Gastrocnemius medialis (tissue), 4 donors: ENCODE results near the gene NBL1. TPM values are rescaled to one million over a fixed set of nuclear protein-coding genes. Genes with fewer than 3 reads are reported as not detected.
A peak's percentile ranks its signal among the peaks of the same experiment; 100 is the strongest.

Experiments used
- ATAC-seq, 2 donors: fragments of 150-250 bp; one replicate each; pipeline ENCODE4 v1.9.1; 2016
- DNase-seq, 2 donors: peaks; one replicate each; pipeline ENCODE4 v3.0.0-alpha.2; 2019
- H3K27ac ChIP-seq, 4 donors: fragments of 200-600 bp; sonication (generic); 1 replicate in 1 of 4; 2 replicates in 3 of 4; pipeline ENCODE4 v1.5.1; 2016 to 2018; ENCODE audit warnings: mild to moderate bottlenecking in 2 of 4, moderate library complexity in 1 of 4
- H3K27me3 ChIP-seq, 3 donors: fragments of 200-600 bp; sonication (generic) in 2 of 3; 1 replicate in 1 of 3; 2 replicates in 2 of 3; pipeline versions ENCODE4 v1.5.1 to v1.6.0; 2016 to 2019; ENCODE audit warnings: mild to moderate bottlenecking in 1 of 3, moderate library complexity in 1 of 3
- H3K36me3 ChIP-seq, 2 donors: fragments of 200-600 bp; sonication (generic) in 1 of 2; one replicate each; pipeline ENCODE4 v1.5.1; 2017 to 2018
- H3K4me1 ChIP-seq, 2 donors: fragments of 200-600 bp; sonication (generic) in 1 of 2; one replicate each; pipeline ENCODE4 v1.5.1; 2016 to 2017; ENCODE audit warnings: mild to moderate bottlenecking in 2 of 2
- H3K4me3 ChIP-seq, 4 donors: fragments of 200-600 bp; sonication (generic) in 3 of 4; 1 replicate in 1 of 4; 2 replicates in 3 of 4; pipeline ENCODE4 v1.5.1; 2016 to 2019; ENCODE audit warnings: mild to moderate bottlenecking in 2 of 4
- H3K9me3 ChIP-seq, 3 donors: fragments of 200-600 bp; sonication (generic) in 2 of 3; 1 replicate in 1 of 3; 2 replicates in 2 of 3; pipeline ENCODE4 v1.5.1; 2016 to 2019
- POLR2A ChIP-seq, 2 donors: fragments of 450-650 bp; IDR thresholded peaks; one replicate each; pipeline ENCODE4 v1.6.1; 2017; ENCODE audit warnings: antibody characterized with exemption in 2 of 2, mild to moderate bottlenecking in 2 of 2, moderate library complexity in 2 of 2
- in situ Hi-C, 4 donors: fragments of 200-750 bp; cut with MboI; loops; one replicate each; pipeline versions ENCODE4 v1.15.0 to v1.8.0; 2017; ENCODE audit warnings: low sequenced_read_pairs in 4 of 4
- intact Hi-C: fragments of 100-400 bp; cut with DNase I; formaldehyde crosslinking; loops from one replicate; pipeline ENCODE4 v1.15.1; 2023; ENCODE audit warnings: low total_unique reads
- total RNA-seq, 4 donors: library from RNA; depleted of rRNA; stranded (reverse); fragments of >200 nt; gene quantifications; one replicate each; pipeline versions ENCODE4 v1.1.0 to v1.2.3, GENCODE V29; 2016
- TF ChIP-seq, protein P1 (sequence below), 5 experiments: fragments of 450-650 bp in 3 of 5; fragments of 200-600 bp in 2 of 5; sonication (generic) in 2 of 5; IDR thresholded peaks in 4 of 5; conservative IDR thresholded peaks in 1 of 5; 1 replicate in 4 of 5; 2 replicates in 1 of 5; pipeline ENCODE4 v1.5.1; 2016 to 2019; ENCODE audit warnings: antibody characterized with exemption in 5 of 5, mild to moderate bottlenecking in 3 of 5, moderate library complexity in 3 of 5

NBL1 gene
- total RNA-seq, 4 donors from 2014 or later: 7.9 to 20.3 (median 16.3) TPM

- peaks cover 12 to 31% of the 10 kb centered on the region in 2 donors for H3K4me1 ChIP-seq
- H3K27ac ChIP-seq: no peak overlapping the region
- H3K4me3 ChIP-seq: no peak overlapping the region
- ATAC-seq: no peak
- in situ Hi-C loops (no loop called here), intact Hi-C loops (no loop called here)
- H3K9me3 ChIP-seq: no peaks in the 10 kb centered on the region
- TF ChIP-seq, protein P1, sequence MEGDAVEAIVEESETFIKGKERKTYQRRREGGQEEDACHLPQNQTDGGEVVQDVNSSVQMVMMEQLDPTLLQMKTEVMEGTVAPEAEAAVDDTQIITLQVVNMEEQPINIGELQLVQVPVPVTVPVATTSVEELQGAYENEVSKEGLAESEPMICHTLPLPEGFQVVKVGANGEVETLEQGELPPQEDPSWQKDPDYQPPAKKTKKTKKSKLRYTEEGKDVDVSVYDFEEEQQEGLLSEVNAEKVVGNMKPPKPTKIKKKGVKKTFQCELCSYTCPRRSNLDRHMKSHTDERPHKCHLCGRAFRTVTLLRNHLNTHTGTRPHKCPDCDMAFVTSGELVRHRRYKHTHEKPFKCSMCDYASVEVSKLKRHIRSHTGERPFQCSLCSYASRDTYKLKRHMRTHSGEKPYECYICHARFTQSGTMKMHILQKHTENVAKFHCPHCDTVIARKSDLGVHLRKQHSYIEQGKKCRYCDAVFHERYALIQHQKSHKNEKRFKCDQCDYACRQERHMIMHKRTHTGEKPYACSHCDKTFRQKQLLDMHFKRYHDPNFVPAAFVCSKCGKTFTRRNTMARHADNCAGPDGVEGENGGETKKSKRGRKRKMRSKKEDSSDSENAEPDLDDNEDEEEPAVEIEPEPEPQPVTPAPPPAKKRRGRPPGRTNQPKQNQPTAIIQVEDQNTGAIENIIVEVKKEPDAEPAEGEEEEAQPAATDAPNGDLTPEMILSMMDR (IDR thresholded peaks at IDR 0.05 in 4 of 5, conservative IDR thresholded peaks at IDR 0.05 in 1 of 5): no peak
- no peak for TF ChIP-seq POLR2A (IDR thresholded peaks at IDR 0.05)
- peaks cover 0 to 11% of the 10 kb centered on the region in 2 donors for H3K36me3 ChIP-seq
- no peak for DNase-seq
- no peaks in the 10 kb centered on the region for H3K27me3 ChIP-seq
These were observed 24.3 kb upstream of the NBL1 start for GRCh38 chr1:19619697-19620384.

DNA sequence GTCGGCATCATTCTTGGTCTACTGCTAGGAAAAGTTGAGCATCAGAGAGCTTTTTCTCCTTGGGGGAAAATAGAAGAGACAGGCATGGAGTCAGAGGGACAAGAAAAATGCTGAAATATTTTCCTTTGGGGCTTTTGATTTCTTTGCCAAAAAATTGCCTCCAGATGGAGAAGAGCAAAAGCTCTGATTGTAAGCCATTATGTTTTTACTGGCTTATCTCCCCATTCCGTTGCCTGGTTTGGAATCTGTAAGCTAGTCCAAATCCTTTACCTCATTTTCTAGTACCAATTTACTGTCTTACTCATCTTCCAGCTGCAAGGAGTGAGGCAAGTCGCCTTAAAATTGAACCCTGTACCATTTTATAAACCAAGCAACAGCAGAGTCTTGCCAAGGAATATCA is 23.3 kb upstream of the NBL1 start:
- H3K36me3 ChIP-seq: peaks cover 0 to 20% of the 10 kb centered on the region in 2 donors
- DNase-seq (no peak), ATAC-seq (no peak)
- H3K9me3 ChIP-seq: no peaks in the 10 kb centered on the region
- no peaks in the 10 kb centered on the region for H3K27me3 ChIP-seq
- no peak overlapping the region for H3K4me3 ChIP-seq
- peaks cover 12 to 31% of the 10 kb centered on the region in 2 donors for H3K4me1 ChIP-seq
- H3K27ac ChIP-seq: no peak overlapping the region
- intact Hi-C loops: no loop called here
- in situ Hi-C loops: no loop called here
- TF ChIP-seq, protein P1 (IDR thresholded peaks at IDR 0.05 in 4 of 5, conservative IDR thresholded peaks at IDR 0.05 in 1 of 5): no peak
- TF ChIP-seq POLR2A (IDR thresholded peaks at IDR 0.05): no peak

GRCh38 chr1:19621274-19621950 is 22.7 kb upstream of the NBL1 start:
- in situ Hi-C loops: no loop called here
- H3K36me3 ChIP-seq: peaks cover 0 to 25% of the 10 kb centered on the region in 2 donors
- no peak overlapping the region for H3K27ac ChIP-seq
- TF ChIP-seq, protein P1 (IDR thresholded peaks at IDR 0.05 in 4 of 5, conservative IDR thresholded peaks at IDR 0.05 in 1 of 5): no peak
- no peak for TF ChIP-seq POLR2A (IDR thresholded peaks at IDR 0.05)
- H3K9me3 ChIP-seq: no peaks in the 10 kb centered on the region
- intact Hi-C loops: no loop called here
- H3K4me1 ChIP-seq: peaks cover 12 to 31% of the 10 kb centered on the region in 2 donors
- ATAC-seq: no peak
- DNase-seq: no peak
- no peak overlapping the region for H3K4me3 ChIP-seq
- no peaks in the 10 kb centered on the region for H3K27me3 ChIP-seq

DNA sequence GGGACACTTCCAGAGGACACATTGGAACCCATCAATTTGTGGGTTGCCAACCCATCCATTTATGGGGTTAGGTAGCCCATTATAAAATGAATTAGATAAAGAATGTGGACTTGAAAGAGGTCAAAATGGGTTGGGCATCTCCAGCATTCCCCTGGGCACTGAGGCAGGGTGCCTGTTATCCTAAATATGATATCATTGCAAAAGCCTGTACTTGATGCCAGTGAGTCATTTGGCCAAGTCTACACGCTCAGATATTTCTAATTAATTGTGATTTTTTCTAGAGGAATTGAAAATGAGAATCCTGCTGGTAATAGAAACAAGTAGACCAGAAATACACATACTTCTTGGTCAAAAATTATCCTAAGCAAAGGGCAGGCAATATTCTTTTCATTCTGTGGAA is 21.9 kb upstream of the NBL1 start:
- peaks cover 0 to 33% of the 10 kb centered on the region in 2 donors for H3K36me3 ChIP-seq
- no peak for TF ChIP-seq POLR2A (IDR thresholded peaks at IDR 0.05)
- TF ChIP-seq, protein P1 (IDR thresholded peaks at IDR 0.05 in 4 of 5, conservative IDR thresholded peaks at IDR 0.05 in 1 of 5): no peak
- H3K4me1 ChIP-seq: peaks cover 12 to 26% of the 10 kb centered on the region in 2 donors
- in situ Hi-C loops (no loop called here), intact Hi-C loops (no loop called here)
- H3K4me3 ChIP-seq: no peak overlapping the region
- ATAC-seq (peak in 1 of 2 donors; percentile 45), DNase-seq (no peak)
- no peaks in the 10 kb centered on the region for H3K9me3 ChIP-seq
- H3K27me3 ChIP-seq: no peaks in the 10 kb centered on the region
- no peak overlapping the region for H3K27ac ChIP-seq
